GM20000 (cell line): Measurements from ENCODE around the gene B4GALT4.
"Not testable (repeated sequence)": the region's sequence is repeated elsewhere in the genome, so short reads cannot be mapped to it uniquely, and the experiment has no call there.

Experiments
- DNase-seq: peaks from one replicate; pipeline ENCODE4 v3.0.0; 2012; ENCODE audit warnings: low spot score
- TF ChIP-seq, protein P1 (sequence below): IDR thresholded peaks from 2 replicates; pipeline ENCODE4 v1.5.1; 2012; ENCODE audit warnings: mild to moderate bottlenecking, control low read depth; ENCODE audit errors: extremely low read depth, missing control alignments

B4GALT4 gene

DNA sequence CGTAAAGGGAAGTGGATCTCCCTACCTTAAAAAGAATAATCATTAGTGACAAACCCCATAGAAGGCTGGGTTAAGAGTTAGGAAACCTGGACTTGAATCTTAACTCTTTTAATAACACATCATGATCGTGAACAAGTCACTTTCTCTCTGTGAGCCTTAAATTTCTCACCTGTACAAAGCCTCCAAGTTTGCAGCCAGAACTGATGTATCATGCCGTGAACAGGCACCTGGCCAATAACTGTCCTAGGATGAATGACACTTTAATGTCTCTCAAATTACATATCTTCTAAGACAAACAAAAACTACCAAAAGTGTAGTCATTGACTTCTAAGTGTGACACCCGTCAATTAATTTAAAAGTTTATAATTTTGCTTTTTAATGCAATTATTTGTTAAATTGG, 63.4 kb downstream of the B4GALT4 start:
- TF ChIP-seq, protein P1, sequence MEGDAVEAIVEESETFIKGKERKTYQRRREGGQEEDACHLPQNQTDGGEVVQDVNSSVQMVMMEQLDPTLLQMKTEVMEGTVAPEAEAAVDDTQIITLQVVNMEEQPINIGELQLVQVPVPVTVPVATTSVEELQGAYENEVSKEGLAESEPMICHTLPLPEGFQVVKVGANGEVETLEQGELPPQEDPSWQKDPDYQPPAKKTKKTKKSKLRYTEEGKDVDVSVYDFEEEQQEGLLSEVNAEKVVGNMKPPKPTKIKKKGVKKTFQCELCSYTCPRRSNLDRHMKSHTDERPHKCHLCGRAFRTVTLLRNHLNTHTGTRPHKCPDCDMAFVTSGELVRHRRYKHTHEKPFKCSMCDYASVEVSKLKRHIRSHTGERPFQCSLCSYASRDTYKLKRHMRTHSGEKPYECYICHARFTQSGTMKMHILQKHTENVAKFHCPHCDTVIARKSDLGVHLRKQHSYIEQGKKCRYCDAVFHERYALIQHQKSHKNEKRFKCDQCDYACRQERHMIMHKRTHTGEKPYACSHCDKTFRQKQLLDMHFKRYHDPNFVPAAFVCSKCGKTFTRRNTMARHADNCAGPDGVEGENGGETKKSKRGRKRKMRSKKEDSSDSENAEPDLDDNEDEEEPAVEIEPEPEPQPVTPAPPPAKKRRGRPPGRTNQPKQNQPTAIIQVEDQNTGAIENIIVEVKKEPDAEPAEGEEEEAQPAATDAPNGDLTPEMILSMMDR = no peak
- DNase-seq = no peak

GRCh38 chr3:119176778-119177177, 63.9 kb downstream of the B4GALT4 start:
- TF ChIP-seq, protein P1 = no peak
- no peak for DNase-seq

DNA sequence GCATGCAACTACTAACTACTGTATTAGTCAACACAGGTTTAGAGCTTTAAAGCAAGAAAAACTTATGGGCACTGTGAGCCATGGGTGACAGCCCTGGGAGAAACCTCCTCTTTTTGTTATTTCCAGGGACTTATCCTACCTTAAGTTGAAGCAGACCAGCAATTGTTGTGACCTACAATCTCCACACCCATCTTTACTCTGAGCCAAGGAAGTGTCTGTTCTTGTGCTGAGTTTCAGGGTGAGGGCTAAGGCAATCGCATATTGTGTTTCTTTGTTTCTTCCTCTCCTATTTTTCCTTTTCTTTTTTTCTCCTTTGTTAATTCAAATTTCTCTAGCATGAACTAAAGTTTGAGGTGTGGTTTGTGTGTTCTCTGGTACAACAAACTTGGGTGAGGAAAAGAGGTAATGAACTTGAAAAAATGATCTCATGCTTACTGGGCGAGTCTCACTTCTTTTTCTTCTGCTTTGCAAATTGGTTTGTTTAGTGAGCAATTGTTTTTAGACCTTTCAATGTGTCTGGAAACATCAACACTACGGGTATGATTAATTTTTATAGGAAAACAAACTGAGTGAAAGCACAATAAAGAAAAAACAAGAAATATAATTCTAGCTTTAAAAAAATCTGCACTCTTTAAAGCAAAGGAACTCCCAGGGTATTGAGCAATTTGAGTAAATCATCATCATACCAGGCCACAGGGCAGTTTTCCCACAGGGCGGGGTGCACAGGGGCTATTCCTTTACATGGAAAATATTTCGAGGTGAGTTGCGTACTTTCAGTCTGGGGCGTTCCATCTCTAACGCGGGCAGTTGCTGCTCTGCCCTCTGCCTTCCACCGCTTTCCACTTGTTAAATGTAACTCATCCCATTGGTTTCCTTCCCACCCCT, 64.6 kb downstream of the B4GALT4 start:
- DNase-seq = no peak
- TF ChIP-seq, protein P1 = no peak

DNA sequence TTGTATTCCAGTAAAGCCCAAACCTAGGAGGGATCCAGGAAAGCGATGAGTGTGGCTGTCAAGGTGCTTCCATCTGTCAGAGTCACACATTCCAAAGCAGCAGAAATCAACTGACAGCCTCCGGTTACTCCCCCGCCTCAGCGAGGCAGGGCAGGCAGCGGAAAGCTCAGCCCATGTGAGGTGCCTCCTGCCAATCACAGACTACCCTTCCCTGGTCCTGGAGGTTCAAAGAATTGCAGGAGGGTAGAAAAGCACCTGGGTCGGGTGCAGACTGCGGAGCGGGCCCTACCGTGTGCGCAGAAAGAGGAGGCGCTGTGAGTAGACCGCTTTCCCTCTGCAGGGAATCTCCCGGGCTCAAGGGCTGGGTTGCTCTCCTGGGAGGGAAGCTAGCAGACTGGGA, 67.4 kb downstream of the B4GALT4 start, which contains the start of gene UPK1B:
UPK1B (plus strand) TSS at position 274 of the 400 bp plus-strand sequence. CDS start 13,144 bp downstream, outside the sequence.
- TF ChIP-seq, protein P1 = no peak
- DNase-seq = no peak

DNA sequence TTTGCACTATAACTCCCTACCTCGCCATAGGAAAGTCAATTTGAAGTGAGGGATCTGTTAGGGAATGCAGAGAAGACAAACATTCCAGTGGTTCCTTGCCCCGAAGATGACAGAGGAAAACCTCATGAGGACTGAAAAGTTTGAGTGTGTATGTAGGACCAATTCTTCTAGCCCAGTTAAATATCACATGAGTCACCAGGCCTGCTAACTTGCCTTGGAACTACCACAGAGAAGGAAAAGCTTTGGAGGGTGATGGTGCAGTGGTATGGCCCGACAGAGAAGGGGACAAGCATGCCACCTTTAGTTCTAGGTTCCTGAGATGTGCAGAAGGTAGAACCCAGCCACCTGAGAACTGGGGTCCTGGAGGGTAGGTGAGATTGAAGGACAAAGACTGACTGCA, 69.9 kb downstream of the B4GALT4 start:
- TF ChIP-seq, protein P1 = no peak

GRCh38 chr3:119164745-119165144, 75.9 kb downstream of the B4GALT4 start:
- not testable (repeated sequence) for DNase-seq

More for the DNA sequence above, 69.9 kb downstream of the B4GALT4 start:
- DNase-seq = no peak
